GM18498 (cell line): ENCODE results near the gene IPMK.

ENCODE experiments used
- ATAC-seq: cut with Tn5 transposase; IDR thresholded peaks from one replicate; pipeline ENCODE4 v1.9.1; 2021; ENCODE audit warnings: mild to moderate bottlenecking, moderate library complexity; ENCODE audit not compliant: unreplicated experiment

The IPMK gene

GRCh38 chr10:58267713-58268453 is at the start of gene IPMK:
Gene IPMK, minus strand, starts transcription at chr10:58267894. Its CDS starts 283 bp downstream, at chr10:58267611.
- peak; percentile 65 for ATAC-seq

GRCh38 chr10:58316874-58317273 is 49.2 kb upstream of the IPMK start:
- no peak for ATAC-seq

- no peak for ATAC-seq
Measured at GRCh38 chr10:58311026-58311425, 43.3 kb upstream of the IPMK start.

- ATAC-seq: no peak
Measured at GRCh38 chr10:58307676-58308075, 40.0 kb upstream of the IPMK start.

GRCh38 chr10:58305821-58306220 is 38.1 kb upstream of the IPMK start:
- ATAC-seq: no peak

- no peak for ATAC-seq
Measured at GRCh38 chr10:58304099-58304633, 36.5 kb upstream of the IPMK start.

GRCh38 chr10:58302254-58302653 is 34.6 kb upstream of the IPMK start:
- no peak for ATAC-seq

GRCh38 chr10:58300676-58301075 is 33.0 kb upstream of the IPMK start:
- ATAC-seq: no peak

GRCh38 chr10:58299580-58299979 is 31.9 kb upstream of the IPMK start:
- peak; percentile 88 for ATAC-seq

- no peak for ATAC-seq
Measured at GRCh38 chr10:58293989-58294388, 26.3 kb upstream of the IPMK start.

- ATAC-seq: peak; percentile 87
Measured at GRCh38 chr10:58291538-58292174, 24.0 kb upstream of the IPMK start.

GRCh38 chr10:58282615-58283014 is 14.9 kb upstream of the IPMK start:
- ATAC-seq: peak; percentile 99

GRCh38 chr10:58281092-58281752 is 13.5 kb upstream of the IPMK start:
- no peak for ATAC-seq

GRCh38 chr10:58280477-58280876 is 12.8 kb upstream of the IPMK start:
- no peak for ATAC-seq

- ATAC-seq: no peak
Measured at GRCh38 chr10:58278962-58279307, 11.2 kb upstream of the IPMK start.

GRCh38 chr10:58278274-58278961 is 10.7 kb upstream of the IPMK start:
- ATAC-seq: no peak

- no peak for ATAC-seq
Measured at GRCh38 chr10:58275908-58276307, 8.2 kb upstream of the IPMK start.

GRCh38 chr10:58275261-58275660 is 7.6 kb upstream of the IPMK start:
- ATAC-seq: no peak

GRCh38 chr10:58269782-58270290 is 2.1 kb upstream of the IPMK start:
- ATAC-seq: no peak

GRCh38 chr10:58268946-58269781 is 1.5 kb upstream of the IPMK start, which contains the start of gene CISD1:
Gene CISD1, plus strand, starts transcription at chr10:58269162. Its CDS starts 112 bp downstream, at chr10:58269274.
- ATAC-seq: peak; percentile 69
